ENCODE data around the gene MS4A14.
"Not testable (repeated sequence)": the region's sequence is repeated elsewhere in the genome, so short reads cannot be mapped to it uniquely, and the experiment has no call there.

MS4A14 gene

DNA sequence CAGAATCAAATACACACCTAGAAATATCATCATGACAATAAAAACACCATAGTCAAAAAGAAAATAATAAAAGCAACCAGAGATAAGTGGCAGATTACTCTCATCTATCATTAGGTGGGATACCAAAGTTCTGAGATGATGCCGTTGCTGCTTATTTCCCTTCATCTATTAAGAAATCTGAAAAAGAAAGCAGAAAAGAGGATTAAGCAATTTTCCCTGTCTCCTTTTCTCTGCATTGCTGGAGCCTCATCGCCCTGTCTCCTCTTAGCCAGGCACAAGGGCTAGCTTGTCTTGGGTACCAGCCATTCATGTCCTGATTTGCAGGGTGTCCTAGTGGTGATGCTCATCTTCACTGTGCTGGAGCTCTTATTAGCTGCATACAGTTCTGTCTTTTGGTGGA lies 3.9 kb upstream of the MS4A14 start:
- DNase-seq: no peak

DNA sequence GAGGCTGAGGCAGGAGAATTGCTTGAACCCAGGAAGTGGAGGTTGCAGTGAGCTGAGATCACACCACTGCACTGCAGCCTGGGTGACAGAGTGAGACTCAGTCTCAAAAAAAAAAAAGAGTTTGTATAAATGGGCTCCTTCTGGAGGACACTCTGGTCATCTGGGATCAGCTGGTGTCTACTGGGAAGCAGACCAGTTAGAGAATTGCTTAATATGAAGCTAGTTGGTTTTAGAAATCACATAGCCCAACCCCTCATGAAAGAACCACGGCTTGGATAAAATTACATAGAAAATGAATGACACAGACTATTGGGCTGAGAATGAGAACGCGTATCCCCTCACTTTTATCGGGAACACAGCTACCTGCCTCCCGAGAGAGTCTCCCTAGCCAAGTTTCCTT lies 3.2 kb upstream of the MS4A14 start:
- DNase-seq: no peak

DNA sequence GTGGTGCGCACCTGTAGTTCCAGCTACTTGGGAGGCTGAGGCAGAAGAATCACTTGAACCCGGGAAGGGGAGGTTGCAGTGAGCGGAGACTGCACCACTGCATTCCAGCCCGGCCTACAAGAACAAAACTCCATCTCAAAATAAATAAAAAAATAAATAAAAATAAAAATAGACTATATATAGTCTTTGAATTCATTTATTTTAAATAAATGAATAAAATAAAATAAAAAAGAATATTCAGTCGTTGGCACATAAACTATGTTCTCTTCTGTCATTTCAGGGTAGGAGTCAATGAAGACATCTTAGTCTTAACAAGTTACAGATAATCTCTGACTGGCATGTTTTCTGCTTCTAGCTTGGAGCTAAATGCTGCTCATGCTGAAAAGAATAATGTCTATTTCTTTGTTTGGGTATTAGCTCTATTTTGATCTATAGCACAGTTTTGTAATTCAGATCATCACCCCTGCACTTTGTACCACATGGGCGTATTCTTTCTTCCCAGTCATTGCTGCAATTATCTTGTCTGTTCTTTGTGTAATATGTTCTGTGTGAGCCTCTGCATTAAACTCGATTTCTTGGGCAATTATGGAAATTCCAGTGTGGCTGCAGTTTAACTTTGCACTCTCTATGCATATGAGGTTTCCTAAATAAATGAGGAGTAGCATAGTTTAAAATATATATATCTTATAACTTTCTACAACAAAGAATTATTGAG lies 1.4 kb upstream of the MS4A14 start:
- DNase-seq: no peak

DNA sequence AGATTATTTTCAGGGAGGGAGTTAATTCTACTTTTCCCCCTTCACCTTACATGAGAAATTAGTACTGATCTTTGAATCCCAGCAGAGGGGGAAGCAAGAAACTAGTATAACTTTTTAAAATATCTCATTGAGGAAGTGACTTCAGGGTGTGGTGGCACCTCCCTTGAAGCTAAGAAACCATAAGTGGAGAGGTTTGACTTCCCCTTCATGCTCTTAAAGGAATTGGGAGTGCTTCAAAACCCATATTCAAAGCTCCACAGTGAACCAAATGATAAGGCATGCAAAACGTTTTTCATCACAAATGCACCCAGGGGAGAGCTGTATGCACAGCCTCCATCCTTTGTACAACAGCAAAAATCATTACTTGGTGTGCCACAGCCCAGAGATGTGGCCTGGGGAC lies 540 bp downstream of the MS4A14 start:
- DNase-seq: no peak

DNA sequence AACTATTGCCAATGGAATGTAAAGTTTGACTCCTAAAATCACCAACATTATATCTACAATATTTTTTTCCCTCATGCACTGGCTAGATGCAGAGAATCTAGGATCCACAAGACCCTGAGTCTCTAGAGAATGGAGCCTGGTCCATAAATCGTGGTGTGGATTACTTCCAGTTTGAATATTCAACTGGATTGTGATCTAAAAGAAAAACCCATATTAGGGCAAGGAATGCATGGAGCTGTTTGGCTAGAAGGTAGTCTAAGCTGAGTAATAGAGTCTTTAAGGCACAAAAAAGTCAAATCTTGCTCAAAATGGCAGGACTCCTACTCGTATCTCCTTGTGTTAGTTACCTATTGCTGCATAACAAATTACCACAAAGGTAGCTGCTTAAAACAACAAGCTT lies 23.8 kb downstream of the MS4A14 start:
- no peak for DNase-seq

DNA sequence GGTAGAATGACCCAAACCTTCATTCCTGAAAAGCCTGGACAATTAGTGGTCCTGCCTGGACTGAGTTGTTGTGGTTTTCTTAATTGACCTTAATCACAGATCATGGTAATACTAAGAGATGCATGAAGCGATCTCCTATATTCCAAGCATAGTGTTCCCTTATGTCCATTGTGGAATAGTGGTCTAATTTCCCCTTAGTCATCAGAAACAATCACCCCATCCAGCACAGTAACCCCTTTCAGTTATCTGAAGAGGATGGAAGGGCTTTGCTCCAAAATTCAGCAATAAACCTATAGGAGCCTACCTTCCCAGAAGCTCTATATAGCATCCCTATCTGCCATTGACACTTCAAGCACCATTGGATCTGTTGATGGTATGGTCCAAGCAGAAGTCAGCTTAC lies 26.4 kb downstream of the MS4A14 start:
- no peak for DNase-seq

DNA sequence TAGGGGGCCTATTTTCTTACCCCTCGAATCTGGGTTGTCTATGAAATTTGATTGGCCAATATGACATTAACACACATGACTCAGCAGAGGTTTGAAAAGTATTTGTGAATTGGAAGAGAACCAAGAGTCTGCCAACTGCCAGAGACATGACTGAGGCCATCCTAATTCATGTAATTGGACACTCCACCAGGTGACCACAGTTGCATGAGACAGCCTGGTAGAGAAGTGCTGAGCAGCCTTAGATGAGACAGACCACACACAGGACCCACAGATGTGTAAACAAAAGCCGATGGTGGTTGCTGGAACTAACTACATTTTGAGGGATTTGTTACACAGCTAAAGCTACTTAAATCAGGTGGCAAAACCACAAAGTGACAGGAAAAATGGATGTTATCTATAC lies 32.3 kb downstream of the MS4A14 start:
- DNase-seq: no peak

DNA sequence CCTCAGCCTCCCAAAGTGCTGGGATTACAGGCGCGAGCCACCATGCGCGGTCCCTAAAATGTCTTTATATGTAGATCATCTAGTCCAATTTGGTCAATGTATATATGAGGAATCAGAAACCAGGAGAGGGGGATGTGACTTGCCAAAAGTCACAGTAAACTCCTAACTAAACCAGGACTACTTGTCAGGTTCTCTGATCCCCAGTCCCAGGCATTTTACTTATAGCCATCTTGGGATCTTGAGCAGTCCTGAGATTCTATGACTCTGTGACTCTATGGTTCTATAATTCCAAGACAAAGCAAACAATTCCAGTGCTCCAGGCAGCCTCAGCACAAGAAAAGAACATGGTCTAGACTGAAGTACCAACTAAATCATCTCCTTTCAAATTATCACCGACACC lies 33.0 kb downstream of the MS4A14 start, which contains the start of gene MS4A5:
Gene MS4A5 (plus strand): TSS at position 301 of the 400 bp plus-strand sequence. CDS start 103 bp downstream, outside the sequence.
- no peak for DNase-seq

DNA sequence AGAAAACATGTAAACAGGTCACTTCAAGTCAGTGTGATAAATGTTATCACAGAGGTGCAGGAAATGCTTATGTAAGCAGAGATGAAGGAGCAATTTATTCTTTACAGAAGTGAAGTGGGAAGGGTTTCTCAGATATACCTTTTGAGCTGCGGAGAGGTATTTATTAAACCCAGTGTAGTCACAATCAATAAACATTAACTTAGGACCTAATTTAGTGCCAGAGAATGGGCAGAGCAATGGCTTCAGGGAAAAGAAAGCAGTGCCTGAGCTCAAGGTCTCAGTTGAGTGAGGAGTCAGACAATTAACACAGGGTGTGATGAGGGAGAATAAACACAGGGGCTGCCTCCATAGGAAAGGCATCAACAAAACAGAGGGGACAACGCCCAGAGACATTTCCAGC lies 35.0 kb downstream of the MS4A14 start:
- no peak for DNase-seq

DNA sequence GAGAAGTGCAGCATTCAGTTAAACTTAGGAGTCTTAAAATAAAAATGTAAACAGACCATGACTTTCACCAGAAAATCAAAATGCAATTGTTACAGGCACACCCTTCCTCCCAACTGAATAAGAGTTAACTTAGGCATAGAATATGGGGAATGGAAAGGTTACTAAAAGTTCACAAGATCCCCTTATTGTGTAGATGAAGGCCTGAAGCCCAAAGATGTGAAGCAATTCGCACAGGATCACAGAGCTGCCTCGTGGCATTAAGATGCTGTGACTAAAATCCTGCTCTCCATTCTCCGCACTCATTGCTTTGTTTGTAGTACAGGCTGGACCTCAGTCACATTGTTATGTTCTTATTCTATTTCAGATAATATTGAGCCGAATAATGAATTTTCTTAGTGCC lies 37.1 kb downstream of the MS4A14 start:
- no peak for DNase-seq

DNA sequence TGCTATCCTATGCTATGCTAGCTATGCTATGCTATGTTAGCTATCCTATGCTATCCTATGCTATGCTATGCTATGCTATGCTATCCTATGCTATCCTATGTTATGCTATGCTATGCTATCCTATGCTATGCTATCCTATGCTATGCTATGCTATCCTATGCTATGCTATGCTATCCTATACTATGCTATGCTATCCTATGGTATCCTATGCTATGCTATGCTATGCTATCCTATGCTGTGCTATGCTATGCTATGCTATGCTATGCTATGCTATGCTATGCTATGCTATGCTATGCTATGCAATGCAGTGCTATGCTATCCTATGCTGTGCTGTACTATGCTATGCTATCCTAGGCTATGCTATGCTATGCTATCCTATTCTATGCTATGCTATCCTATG lies 50.8 kb downstream of the MS4A14 start:
- DNase-seq: no peak

DNA sequence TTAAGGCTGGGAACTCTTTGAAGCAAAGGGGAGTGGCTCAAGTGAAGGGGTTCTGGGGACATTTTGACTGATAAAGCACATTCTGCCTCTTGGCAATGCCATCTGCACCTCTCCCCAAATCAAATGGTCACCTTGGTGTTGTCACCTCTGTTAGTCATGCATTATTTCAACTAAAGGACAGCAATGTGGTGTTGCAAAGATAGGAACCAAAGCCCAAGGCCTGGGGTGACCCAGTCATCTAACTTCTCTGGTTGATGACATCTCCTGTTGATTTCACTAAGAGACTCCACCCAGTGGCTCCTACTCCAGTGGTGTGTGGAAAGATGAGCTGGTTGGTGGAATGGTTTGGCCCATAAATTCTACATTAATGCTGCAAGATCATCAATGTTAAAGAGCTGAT lies 51.6 kb downstream of the MS4A14 start:
- DNase-seq: no peak

DNA sequence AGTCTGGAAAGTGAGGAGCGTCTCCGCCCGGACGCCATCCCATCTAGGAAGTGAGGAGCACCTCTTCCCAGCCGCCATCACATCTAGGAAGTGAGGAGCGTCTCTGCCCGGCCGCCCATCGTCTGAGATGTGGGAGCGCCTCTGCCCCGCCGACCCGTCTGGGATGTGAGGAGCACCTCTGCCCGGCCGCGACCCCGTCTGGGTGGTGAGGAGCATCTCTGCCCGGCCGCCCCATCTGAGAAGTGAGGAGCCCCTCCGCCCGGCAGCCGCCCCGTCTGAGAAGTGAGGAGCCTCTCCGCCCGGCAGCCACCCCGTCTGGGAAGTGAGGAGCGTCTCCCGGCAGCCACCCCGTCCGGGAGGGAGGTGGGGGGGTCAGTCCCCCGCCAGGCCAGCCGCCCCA lies 54.9 kb downstream of the MS4A14 start:
- not testable (repeated sequence) for DNase-seq

DNA sequence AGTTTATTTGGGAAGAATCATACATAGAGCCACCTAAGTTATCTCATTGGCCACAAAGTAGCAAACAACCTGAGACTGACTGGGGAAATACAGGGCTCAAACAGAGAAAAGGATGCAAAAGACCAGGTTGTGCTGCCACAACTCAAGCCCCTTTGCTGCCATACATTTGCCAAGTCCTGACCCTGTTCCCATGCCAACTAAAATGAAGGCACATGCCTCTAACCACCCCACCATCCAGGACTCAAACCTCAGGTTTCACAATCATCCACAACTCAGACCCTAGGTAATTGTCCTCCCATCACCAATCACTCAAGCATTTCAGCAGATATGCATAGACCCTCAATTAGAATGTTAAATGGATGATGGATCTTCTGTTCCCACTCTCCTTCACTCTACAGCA lies 58.0 kb downstream of the MS4A14 start:
- DNase-seq: no peak

DNA sequence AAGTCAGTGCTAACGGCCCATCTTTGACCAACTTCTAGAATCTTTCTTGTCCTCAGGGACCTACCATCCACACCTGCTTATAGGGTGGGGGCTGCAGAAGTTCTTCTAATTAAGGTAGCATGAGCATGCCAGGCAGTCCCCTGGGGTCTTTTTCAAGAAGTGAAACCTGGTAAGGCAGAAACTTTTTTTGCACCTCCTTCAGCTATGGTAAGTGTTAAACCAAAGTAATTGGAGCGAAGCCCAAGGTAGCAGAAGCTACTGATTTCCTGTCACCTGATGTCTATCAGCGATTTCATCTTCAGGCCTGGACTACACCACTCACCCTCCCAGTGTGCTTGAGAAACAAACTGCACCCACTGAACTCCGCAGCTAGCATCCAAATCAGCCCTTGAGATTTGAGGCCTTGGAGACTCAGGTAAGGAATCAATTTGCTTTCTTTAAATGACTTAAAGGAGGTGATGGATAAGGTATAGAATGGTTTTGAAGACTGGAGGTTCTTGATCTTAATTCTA lies 59.3 kb downstream of the MS4A14 start, which contains the start of gene MS4A1:
Gene MS4A1 (plus strand): TSS at position 317 of the 512 bp plus-strand sequence. CDS start 6,528 bp downstream, outside the sequence.
- DNase-seq: no peak

DNA sequence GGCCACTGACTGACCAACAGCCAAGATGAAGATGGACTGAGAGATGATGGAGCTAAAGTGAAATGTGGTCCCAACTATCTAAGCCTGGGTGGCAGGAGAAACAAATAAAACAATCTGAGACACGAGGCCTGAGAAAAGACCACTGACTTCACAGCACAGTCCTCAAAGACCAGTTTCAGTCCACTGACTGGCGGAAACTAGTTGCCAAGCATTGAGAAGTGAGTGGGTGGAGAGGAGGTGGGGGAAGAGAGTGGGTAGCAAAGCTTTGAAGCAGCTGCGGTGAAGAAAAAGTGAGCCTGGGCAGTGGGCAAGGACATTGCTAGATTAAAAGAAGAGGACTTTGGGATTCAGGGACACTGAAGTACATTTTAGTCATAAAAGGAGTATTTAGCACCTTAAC lies 61.3 kb downstream of the MS4A14 start:
- DNase-seq: no peak

DNA sequence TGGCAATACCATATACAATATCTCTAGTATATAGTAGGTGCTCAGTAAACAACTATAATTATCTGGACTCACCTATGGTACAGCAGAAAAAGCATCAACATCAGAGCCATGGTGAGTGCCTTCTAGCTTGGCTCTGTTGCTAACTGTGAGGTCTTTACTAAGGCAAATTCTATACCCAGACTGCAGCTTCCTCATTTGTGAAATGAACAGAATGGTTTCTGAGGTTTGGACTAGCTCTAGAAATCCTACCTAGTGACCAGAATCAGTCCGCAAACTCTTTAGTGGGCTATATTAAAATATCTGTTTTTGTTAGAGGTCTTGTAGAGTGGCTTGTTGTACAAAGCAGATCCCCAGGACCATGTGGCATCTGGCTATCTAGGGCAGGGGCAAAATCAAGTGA lies 63.1 kb downstream of the MS4A14 start:
- no peak for DNase-seq
